ENCODE data around the gene HCN2.
"Not testable (repeated sequence)": the region's sequence is repeated elsewhere in the genome, so short reads cannot be mapped to it uniquely, and the experiment has no call there.

The HCN2 gene

DNA sequence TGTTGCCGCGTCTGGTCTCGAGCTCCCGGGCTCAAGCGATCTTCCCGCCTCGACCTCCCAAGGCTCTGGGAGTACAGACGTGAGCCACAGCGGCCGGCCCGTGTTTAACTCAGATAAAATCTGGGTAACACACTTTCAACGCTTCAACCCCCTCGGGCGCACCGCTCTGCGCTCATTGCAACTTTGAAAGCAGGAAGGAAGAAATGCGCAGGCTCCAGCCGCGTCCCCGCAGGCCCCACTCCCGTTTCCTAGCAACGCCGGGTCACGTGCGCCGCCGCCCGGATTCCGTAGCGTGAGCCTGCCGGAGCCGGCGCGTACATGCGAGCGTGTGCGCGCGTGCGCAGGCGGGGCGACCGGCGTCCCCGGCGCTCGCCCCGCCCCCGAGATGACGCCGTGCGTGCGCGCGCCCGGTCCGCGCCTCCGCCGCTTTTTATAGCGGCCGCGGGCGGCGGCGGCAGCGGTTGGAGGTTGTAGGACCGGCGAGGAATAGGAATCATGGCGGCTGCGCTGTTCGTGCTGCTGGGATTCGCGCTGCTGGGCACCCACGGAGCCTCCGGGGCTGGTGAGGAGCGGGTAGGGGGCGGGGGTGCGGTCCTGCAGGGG is 17.4 kb upstream of the HCN2 start, which contains the start of gene BSG:
TSS of gene BSG (plus strand) at position 457 of the 603 bp plus-strand sequence. CDS start at position 496, 39 bp downstream.
- DNase-seq: peak; percentile 73

DNA sequence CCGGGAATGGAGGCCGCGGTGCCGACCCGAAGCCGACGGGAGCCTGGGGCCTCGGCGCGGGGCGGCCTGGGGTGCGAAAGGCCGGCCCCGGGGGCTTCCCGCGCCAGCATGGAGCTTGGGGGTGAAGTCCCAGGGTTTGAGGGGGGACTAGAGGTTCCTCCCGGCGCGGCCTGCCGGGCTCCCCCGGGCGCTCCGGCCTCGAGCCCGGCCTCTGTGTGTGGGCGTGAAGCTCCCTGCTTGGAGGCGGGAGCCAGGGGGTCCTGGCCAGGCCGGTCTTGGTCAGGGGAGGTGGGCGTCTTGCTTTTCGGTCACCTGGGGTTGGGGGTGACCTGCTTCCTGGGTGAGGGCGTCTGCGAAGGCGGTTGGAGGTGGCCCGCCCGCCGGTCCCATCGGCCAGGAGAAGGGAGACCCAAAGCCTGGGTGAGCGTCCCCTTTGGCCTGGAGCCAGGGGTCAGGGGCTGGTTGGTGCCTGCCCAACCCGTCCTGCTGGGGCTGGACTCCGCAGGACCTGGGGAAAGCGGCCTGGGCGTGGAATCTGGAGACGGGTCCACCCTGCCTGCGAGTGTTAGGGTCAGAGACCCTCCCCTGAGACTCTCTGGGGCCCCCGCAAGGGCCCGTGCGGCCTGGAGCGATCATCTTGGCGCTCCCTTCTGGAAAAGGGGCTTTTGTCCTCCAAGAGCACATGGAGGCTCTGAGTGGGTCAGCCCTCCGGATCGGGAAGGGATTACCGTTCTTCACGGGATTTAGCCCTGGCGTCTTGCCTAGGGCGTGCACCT is 16.8 kb upstream of the HCN2 start:
- DNase-seq: peak; percentile 8

DNA sequence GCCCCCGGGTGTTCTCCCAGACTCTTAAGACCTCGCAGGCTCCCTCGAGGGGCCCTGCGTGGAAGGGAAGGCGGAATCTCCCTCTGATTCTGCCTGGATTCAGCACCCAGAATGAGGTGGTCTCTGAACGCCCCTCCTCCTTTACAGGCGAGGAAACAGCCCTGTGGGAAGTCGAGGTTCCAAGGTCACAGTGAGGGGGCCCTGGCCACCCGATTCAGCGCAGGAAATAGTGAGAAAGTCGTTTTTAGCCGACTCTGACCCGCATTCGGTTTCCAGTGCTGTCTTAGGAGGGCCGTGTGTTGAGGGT is 16.2 kb upstream of the HCN2 start:
- DNase-seq: no peak

- no peak for DNase-seq
These were observed 14.8 kb upstream of the HCN2 start for GRCh38 chr19:574658-575526.

DNA sequence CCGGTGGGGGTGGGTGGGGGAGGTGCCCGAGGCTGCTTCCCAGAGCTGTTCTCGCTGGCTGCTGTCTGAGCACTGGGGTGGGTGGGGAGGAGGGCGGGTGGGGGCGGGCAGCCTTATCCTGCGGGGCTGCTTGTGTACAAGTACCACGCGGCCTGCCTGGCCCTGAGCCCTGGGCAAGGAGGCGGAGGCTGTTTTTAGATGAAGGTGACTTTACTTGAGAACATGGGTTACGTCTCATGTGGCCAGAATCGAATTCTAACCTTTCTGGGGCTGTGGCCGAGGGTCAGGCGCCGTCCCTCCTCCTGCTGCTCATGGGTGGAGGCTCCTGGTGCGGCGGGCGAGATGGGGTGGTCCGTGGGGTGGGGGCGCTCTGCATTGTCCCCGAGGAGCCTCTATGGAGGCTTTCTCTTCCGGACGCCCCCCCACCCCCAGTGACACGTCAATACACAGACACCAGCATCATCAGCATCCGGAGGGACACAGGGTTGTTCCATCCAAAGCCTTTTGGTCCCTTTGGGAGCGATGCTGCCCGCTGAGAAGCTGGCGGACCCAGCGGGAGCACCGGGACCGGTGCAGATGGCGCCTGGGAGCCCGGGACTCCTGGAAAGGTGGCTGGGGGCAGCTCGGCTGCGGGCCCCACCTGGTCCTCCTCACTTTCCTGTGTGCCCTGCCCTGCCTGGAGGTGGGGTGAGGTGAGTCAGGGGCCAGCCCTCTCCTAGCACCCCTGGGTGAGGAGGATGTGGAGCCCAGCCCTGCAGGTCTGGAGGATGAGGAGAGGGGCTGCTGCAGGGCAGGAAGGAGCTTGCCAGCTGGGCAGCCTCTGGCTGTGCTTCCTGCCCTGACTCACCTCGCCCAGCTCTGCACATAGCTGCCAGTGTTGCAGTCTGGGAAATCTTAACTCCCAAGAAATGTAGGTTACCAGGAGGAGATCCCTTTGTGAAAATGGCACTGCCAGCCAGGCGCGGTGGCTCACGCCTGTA is 13.9 kb upstream of the HCN2 start:
- no peak for DNase-seq

GRCh38 chr19:576768-577438 is 12.8 kb upstream of the HCN2 start:
- no peak for DNase-seq

DNA sequence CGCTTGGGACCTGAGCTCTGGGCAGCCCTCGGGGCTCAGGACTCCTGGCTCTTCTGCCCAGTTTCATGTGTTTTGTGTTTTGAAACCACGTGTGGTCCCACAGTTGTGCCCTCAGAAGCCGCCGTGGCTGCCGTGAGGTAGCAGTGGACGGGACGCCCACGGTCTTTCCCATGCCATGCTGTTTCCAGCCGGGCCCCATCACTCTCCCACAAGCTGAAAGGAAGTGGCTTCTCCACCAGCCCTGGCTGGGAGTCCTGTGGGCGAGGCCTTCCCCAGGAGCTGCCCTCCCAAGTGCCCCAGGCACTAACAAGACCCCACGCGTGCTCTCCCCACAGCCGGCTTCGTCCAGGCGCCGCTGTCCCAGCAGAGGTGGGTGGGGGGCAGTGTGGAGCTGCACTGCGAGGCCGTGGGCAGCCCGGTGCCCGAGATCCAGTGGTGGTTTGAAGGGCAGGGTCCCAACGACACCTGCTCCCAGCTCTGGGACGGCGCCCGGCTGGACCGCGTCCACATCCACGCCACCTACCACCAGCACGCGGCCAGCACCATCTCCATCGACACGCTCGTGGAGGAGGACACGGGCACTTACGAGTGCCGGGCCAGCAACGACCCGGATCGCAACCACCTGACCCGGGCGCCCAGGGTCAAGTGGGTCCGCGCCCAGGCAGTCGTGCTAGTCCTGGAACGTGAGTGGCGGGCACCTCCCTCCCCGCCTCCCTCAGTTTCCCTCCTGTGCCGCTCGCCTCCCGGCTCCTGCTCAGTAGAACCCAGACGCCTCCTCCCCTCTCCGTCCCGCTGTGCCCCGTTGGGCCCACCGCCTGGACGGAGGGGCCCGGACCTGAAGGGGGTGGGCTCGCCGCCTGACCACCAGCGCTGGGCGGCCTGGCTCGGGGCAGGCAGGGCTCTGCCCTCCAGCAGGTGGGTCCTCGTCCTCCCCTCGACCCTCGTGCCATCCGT is 12.0 kb upstream of the HCN2 start:
- DNase-seq: no peak

DNA sequence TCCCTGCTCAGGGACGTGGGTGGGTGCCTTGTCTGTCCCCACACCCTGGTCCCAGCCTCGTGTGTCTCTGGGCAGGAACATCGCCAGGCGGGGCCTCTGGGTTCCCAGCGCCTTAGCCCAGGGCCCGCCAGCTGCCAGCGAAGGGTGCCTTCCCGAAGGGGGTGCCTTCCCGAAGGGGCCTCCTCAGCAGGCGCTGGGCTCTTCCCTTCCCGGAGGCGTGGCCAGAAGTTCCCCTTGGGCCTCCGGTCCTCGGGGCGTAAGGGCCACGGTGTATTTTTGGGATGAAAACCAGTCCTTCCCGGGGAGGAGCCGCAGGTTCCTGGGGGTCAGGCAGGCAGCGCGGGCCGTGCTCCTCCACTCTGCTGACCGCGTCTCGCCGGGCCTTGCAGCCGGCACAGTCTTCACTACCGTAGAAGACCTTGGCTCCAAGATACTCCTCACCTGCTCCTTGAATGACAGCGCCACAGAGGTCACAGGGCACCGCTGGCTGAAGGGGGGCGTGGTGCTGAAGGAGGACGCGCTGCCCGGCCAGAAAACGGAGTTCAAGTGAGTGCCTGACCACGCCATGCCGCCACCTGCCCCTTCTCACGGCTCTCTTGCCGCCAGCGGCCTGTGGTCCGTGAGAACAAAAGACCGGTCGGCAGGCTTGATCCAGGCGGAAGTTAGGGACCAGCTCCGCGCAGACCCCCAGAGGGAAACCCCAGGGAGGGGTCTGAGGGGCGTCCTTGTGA is 10.4 kb upstream of the HCN2 start:
- DNase-seq: no peak

GRCh38 chr19:579842-580155 is 9.9 kb upstream of the HCN2 start:
- no peak for DNase-seq

GRCh38 chr19:580274-580835 is 9.3 kb upstream of the HCN2 start:
- DNase-seq: no peak

DNA sequence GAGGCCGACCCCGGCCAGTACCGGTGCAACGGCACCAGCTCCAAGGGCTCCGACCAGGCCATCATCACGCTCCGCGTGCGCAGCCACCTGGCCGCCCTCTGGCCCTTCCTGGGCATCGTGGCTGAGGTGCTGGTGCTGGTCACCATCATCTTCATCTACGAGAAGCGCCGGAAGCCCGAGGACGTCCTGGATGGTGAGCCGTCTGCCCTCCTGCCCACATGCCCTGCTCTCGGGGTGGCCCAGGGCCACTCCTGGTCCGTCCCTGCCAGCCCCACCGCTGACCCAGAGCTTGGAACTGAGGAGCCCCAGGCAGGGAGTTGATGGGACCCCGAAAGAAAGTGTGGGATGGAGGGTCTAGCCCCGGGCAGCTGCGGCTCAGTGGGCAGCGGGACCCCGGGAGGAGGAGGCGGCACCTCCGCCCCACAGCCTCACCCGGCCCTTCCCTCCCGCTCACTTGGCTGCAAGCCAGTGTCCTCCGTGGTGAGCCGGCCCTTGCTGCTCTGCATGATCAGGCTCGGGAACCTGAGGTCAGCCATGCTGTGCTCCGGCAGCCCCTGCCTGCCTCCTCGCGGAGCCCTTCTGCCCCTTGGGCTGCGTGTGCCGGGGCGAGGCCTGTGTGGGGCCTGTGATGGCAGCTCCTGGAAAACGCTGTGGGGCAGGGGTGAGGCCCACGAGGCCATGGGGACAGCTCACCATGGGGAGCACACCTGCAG is 8.1 kb upstream of the HCN2 start:
- DNase-seq: no peak

DNA sequence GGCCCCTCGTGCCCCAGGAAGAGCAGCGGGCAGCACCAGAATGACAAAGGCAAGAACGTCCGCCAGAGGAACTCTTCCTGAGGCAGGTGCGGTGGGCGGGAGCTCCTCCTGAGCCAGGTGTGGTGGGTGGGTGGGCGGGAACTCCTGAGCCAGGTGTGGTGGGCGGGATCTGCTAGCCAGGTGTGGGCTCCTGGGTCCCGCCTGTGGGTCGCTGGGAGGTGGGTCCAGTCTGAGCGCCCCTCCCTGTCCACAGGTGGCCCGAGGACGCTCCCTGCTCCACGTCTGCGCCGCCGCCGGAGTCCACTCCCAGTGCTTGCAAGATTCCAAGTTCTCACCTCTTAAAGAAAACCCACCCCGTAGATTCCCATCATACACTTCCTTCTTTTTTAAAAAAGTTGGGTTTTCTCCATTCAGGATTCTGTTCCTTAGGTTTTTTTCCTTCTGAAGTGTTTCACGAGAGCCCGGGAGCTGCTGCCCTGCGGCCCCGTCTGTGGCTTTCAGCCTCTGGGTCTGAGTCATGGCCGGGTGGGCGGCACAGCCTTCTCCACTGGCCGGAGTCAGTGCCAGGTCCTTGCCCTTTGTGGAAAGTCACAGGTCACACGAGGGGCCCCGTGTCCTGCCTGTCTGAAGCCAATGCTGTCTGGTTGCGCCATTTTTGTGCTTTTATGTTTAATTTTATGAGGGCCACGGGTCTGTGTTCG is 7.0 kb upstream of the HCN2 start:
- no peak for DNase-seq

- DNase-seq: no peak
These were observed 6.3 kb upstream of the HCN2 start for GRCh38 chr19:583198-583967.

DNA sequence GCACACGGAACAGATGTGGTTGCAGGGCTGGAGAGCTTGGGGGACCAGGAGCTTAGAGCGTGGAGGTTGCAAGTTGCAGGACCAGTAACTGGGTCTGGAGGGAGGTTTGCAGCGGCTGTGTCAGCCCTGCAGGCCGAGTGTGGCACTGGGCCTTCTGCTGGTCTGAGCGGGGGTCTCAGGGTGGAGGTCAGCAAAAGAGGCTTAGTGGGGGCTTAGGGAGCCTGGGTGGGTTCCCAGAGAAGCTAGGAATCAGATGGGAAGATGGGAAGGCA is 5.8 kb upstream of the HCN2 start:
- no peak for DNase-seq

DNA sequence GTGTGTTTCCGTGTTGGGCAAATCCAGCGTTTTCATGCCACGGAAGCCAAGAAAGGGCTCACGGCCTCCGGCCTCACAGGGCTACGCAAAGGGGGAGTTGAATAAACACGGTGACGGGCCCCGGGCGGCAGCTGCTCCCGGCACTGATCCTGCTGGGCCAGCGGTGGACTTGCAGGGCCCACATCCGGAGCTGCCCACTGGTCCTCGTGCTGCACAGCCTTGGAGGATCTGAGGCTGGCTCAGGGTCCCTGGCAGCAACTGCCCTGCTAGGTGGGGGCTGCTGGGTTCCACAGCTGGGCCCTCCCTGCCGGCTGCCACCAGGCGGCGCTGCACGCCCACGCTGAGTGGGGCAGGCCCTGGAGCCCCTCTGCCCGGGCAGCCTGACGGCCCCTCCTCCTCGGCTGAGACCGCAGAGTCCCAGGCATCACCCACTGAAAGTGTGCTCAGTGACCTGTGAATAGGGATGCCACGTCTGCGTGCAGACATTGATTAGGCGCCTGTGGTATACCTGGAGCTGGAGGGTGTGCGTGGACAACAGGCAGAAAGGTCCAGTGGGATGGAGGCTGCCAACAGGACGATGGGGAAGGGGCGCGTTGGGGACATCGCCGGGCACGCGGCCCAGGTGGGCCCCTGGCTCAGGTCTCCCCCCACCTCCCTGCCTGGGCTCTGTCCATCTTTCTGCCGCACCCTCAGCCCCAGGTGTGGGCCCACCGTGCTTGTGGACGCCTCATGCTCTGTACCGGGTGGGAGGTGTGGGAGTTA is 5.3 kb upstream of the HCN2 start:
- DNase-seq: no peak

DNA sequence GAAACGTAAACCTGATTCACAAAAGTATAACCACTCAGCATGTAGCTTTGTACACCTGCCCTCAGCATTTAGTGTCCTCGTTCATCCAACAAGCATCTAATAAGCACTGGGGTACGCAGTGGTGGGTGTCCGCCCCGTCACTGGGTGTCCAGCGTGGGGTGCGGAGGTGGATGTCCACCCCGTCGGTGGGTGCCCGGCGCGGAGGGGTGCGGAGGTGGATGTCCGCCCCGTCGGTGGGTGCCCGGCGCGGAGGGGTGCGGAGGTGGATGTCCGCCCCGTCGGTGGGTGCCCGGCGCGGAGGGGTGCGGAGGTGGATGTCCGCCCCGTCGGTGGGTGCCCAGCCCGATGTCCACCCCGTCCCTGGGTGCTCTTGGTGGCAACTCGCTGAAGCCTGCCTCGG is 4.5 kb upstream of the HCN2 start:
- not testable (repeated sequence) for DNase-seq

GRCh38 chr19:585551-586110 is 4.0 kb upstream of the HCN2 start:
- no peak for DNase-seq

Measured in NCI-H2029 treated with DMSO at 0.1 percent for 48 hours (cell line).